ENCODE results near the gene ROBO1.

The ROBO1 gene

DNA sequence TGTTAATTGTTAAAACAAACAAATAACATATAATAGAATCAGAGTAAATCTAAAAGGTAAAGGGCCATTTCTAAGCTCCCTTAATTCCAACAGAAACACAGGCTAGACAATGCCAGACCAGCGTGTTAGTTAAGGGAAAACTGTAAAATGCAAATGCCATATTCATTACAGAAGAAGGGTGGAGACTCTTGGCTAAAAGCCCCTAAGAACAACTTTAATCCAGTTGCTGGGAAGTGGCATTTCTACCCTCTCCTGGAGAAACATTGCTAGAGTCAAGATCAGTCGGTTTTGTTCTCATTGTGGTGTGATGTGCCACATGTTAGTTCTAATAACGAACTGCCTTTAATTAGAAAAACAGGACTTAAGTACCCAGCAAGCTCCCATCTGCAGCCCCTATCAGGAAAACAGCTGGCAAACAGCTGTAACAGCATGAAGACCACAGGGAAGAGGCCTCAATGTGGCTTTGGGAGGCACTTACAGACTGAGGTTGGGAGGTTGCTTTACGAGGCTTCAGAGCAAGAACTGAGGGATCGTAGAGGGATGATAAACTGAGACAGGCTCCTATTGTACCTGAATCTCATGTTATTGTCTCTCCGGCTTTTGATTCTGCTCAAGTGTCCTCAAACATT, 1134.8 kb downstream of the ROBO1 start:
- DNase-seq (ENCODE audit: low read depth) = no peak
- in situ Hi-C loops (cut with HindIII; ENCODE audit: low sequenced_read_pairs) = no loop called here
- TF ChIP-seq, protein P1, sequence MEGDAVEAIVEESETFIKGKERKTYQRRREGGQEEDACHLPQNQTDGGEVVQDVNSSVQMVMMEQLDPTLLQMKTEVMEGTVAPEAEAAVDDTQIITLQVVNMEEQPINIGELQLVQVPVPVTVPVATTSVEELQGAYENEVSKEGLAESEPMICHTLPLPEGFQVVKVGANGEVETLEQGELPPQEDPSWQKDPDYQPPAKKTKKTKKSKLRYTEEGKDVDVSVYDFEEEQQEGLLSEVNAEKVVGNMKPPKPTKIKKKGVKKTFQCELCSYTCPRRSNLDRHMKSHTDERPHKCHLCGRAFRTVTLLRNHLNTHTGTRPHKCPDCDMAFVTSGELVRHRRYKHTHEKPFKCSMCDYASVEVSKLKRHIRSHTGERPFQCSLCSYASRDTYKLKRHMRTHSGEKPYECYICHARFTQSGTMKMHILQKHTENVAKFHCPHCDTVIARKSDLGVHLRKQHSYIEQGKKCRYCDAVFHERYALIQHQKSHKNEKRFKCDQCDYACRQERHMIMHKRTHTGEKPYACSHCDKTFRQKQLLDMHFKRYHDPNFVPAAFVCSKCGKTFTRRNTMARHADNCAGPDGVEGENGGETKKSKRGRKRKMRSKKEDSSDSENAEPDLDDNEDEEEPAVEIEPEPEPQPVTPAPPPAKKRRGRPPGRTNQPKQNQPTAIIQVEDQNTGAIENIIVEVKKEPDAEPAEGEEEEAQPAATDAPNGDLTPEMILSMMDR (IDR thresholded peaks at IDR 0.05; ENCODE audit: low read depth, low read length, missing control alignments) = no peak
- no peak overlapping the region for H3K4me3 ChIP-seq (ENCODE audit: low read depth, low read length)

DNA sequence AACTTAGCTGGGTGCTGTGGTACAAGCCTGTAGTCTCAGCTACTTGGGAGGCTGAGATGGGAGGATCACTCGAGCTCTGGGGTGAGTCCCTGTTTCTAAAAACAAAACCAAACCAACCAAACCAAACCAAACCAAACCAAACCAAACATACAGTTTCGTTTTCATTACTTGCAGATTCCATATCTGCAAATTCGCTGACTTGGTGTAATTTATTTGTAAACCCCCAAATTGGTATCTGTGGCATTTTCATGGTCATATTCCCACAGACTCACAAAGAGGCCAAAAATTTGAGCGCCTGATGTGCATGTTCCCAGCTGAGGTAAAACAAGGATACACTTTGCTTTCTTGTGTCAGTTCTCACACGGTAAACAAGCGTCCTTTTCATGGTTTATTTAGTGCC, 1138.3 kb downstream of the ROBO1 start:
- no peak overlapping the region for H3K4me3 ChIP-seq (ENCODE audit: low read depth, low read length)
- TF ChIP-seq, protein P1 (IDR thresholded peaks at IDR 0.05; ENCODE audit: low read depth, low read length, missing control alignments) = no peak
- DNase-seq (ENCODE audit: low read depth) = no peak
- in situ Hi-C loops (cut with HindIII; ENCODE audit: low sequenced_read_pairs) = no loop called here

DNA sequence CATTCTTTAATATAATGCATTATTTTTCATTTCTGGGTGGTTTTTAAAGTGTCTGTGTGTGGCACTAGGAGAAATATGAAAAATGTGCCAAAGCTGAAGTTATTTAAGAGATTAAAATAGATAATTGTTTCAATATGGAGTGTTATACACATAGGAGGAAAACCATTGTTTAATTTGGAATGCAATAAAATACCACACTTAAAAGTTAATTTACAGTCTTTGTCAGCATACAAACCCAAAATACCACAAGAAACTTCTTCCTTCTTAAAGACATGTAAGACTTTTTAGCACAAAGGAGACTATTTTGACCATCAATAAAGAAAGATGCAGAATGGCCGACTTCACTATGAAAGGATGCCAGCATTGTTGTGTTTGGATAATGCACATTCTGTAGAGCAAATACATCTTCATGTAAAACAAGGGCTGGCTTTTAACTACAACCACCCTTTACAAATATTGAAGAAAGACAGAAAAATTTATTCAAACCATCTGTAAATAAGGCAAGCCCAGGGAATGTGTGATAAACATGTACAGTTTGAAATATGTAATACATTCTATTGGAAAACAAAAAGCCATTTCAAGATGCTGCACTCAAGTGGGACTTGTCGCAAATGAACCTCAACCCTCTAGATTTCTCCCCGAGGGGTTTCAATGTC, 1146.6 kb downstream of the ROBO1 start:
- H3K4me3 ChIP-seq (ENCODE audit: low read depth, low read length) = no peak overlapping the region
- DNase-seq (ENCODE audit: low read depth) = no peak
- TF ChIP-seq, protein P1 (IDR thresholded peaks at IDR 0.05; ENCODE audit: low read depth, low read length, missing control alignments) = no peak
- in situ Hi-C loops (cut with HindIII; ENCODE audit: low sequenced_read_pairs) = no loop called here

DNA sequence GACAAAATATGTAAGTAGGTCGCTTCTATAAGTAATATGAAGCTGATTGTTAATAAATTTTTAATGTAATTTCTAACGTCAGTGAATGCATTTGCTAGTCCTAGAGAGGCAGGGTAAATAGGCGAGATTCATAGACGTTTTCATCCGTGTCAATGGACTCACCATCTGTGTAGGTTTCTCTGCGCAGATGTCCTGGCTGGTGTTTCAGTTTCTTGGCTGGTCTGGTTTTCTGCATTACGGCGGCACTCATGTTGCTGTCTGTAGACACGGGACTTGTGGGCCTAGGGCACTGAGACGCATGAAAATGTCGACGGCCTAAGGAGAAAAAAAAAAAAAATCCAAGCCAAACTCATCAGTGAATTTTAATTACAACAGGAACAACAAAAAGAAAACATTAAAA, 1153.3 kb downstream of the ROBO1 start:
- no peak overlapping the region for H3K4me3 ChIP-seq (ENCODE audit: low read depth, low read length)
- TF ChIP-seq, protein P1 (IDR thresholded peaks at IDR 0.05; ENCODE audit: low read depth, low read length, missing control alignments) = no peak
- in situ Hi-C loops (cut with HindIII; ENCODE audit: low sequenced_read_pairs) = no loop called here
- no peak for DNase-seq (ENCODE audit: low read depth)

DNA sequence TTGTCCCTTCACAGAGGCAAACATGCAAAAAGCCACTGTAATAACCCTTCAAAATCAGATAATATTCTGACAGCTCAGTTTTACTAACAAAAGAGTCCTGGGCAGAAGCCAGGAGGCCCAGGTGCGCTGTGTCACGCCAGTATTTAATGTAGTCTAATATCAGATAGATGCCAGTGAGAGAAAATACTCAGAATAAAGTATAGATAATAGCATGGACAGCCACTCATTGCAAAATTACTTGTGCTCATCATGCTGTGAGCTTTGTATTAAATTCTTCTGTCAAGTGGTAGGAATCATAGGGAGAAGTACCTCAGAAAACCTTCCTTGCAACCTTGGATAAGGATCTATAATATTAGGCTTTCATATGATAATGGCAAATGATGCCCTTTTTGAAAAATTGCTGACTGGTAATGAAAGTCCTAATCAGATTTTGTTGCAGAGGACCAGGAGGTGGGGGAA, 1154.3 kb downstream of the ROBO1 start:
- in situ Hi-C loops (cut with HindIII; ENCODE audit: low sequenced_read_pairs) = no loop called here
- H3K4me3 ChIP-seq (ENCODE audit: low read depth, low read length) = no peak overlapping the region
- TF ChIP-seq, protein P1 (IDR thresholded peaks at IDR 0.05; ENCODE audit: low read depth, low read length, missing control alignments) = no peak
- DNase-seq (ENCODE audit: low read depth) = no peak

DNA sequence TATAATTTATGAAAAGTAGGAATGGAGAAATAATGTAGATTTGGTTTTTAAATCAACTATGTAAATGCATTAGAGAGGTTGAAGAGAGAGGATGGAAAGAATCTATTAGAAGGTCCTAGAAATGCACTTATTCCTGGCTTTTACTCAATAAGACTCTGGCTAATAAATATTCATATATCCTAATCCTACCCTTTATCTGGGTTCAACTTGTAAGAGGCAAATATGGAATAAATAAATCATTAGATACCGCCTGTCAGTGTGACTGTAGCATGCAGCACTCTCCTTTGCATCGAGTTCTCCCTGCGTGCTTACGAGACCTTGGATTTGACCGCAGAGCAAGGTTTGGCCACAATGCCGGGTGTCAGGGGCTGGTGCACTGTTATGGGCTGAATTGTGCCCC, 1156.5 kb downstream of the ROBO1 start:
- no peak for DNase-seq (ENCODE audit: low read depth)
- in situ Hi-C loops (cut with HindIII; ENCODE audit: low sequenced_read_pairs) = no loop called here
- TF ChIP-seq, protein P1 (IDR thresholded peaks at IDR 0.05; ENCODE audit: low read depth, low read length, missing control alignments) = no peak
- H3K4me3 ChIP-seq (ENCODE audit: low read depth, low read length) = no peak overlapping the region
